Measurements from ENCODE around the gene VWA1. TPM values are rescaled to one million over a fixed set of nuclear protein-coding genes. Genes with fewer than 3 reads are reported as not detected.
A peak's percentile ranks its signal among the peaks of the same experiment; 100 is the strongest.
"Not testable (repeated sequence)": the region's sequence is repeated elsewhere in the genome, so short reads cannot be mapped to it uniquely, and the experiment has no call there.

VWA1 gene
- total RNA-seq, 2 donors from 2014 or later: 0.84 to 6.2 TPM

GRCh38 chr1:1434131-1434823 lies 1.2 kb upstream of the VWA1 start:
- ATAC-seq (replicated peaks): no peak
- Mint-ChIP-seq H3K27me3 (peaks cover 3% of the 10 kb centered on the region), H3K4me3 (peak overlapping the region; percentile 55), H3K36me3 (ENCODE audit: low read depth) (no peaks in the 10 kb centered on the region), H3K27ac (no peak overlapping the region), H3K9me3 (no peaks in the 10 kb centered on the region), H3K4me1 (no peaks in the 10 kb centered on the region)

DNA sequence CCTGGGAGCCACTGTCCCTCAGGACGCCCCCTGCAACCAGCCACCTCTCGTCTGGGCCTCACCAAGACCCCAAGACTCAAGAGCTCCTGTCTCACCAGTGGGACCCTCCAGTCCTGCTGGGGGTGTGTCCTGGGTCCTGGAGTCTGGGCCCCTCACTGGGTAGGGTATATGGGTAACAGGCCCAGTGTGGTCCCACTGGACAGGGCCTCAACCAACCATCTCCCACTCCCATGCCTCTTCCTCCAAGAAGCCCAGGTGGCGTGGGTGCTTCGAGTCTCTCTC lies 725 bp upstream of the VWA1 start:
- Mint-ChIP-seq H3K36me3 (ENCODE audit: low read depth) (no peaks in the 10 kb centered on the region), H3K4me1 (no peaks in the 10 kb centered on the region), H3K9me3 (no peaks in the 10 kb centered on the region), H3K27ac (no peak overlapping the region), H3K27me3 (peaks cover 3% of the 10 kb centered on the region), H3K4me3 (peak overlapping the region; percentile 55)
- no peak for ATAC-seq (replicated peaks)

DNA sequence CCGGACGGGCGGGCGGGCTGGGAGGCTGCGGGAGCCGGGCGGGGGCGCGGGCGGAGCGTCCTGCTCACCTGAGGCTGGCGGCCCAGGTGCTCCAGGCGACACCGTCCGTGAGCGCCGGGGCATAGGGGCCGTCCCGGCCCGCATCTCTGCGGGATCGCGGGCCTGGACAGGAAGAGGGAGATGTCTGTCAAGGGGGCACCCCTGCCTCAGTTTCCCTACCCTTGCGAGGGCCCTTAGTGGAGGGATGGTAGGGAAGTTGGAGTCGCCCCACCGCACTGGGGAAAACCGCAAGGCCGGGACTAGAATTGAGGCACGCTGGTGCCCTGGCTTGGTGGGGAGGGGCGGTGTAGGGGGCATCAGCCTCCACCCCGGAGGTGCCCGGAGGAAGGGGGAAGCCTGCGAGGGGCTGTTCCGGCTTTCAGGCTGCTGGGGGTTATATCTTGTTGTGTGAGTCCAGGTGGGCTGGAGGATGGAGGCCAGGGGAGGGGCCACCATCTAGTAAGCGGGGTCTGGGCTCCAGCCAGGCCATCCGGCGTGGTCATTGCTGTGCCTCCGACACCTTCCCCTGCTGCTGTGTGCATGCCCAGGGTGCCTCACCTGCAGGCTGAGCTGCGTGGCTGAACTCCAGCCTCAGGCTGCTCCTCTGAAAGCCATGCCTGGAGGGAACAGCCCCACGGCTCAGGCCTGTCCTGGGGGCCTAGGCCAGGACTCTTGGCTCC lies 580 bp downstream of the VWA1 start:
- Mint-ChIP-seq H3K4me3 (peak overlapping the region; percentile 46), H3K27ac (no peak overlapping the region), H3K9me3 (no peaks in the 10 kb centered on the region), H3K4me1 (no peaks in the 10 kb centered on the region), H3K36me3 (ENCODE audit: low read depth) (no peaks in the 10 kb centered on the region), H3K27me3 (peaks cover 3% of the 10 kb centered on the region)
- peak; percentile 2 for ATAC-seq (replicated peaks)

- no peak for ATAC-seq (replicated peaks)
- H3K9me3 Mint-ChIP-seq: no peaks in the 10 kb centered on the region
- H3K27ac Mint-ChIP-seq: no peak overlapping the region
- H3K4me1 Mint-ChIP-seq: no peaks in the 10 kb centered on the region
- no peaks in the 10 kb centered on the region for H3K36me3 Mint-ChIP-seq (ENCODE audit: low read depth)
- peaks cover 3% of the 10 kb centered on the region for H3K27me3 Mint-ChIP-seq
- H3K4me3 Mint-ChIP-seq: peak overlapping the region; percentile 46
These were observed 1.1 kb downstream of the VWA1 start for GRCh38 chr1:1436630-1437032.

DNA sequence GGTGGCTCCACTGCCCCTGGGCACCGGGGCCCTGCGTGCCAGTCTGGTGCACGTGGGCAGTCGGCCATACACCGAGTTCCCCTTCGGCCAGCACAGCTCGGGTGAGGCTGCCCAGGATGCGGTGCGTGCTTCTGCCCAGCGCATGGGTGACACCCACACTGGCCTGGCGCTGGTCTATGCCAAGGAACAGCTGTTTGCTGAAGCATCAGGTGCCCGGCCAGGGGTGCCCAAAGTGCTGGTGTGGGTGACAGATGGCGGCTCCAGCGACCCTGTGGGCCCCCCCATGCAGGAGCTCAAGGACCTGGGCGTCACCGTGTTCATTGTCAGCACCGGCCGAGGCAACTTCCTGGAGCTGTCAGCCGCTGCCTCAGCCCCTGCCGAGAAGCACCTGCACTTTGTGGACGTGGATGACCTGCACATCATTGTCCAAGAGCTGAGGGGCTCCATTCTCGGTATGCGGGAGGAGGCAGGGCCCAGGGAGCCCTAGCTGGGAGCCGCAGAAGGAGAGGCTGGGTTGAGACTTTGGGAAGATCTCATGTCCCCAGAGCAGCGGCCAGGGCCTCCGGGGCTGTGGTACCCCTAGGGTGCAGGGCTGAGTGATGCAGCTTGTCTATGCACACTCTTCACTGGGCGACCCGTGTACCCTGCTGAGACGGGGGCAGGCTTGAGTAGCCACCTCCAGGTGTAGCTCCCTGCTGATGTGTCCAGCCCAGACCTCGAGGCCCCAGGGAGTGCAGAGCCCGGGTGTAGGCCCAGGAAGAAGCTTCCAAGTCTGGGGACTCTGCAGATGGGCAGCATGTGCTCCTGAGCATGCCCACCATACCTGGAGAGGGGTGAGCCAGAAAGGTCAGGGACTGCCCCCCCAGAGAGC lies 1.8 kb downstream of the VWA1 start:
- H3K4me1 Mint-ChIP-seq: no peaks in the 10 kb centered on the region
- ATAC-seq (replicated peaks): no peak
- H3K27me3 Mint-ChIP-seq: peaks cover 3% of the 10 kb centered on the region
- H3K4me3 Mint-ChIP-seq: no peak overlapping the region
- H3K27ac Mint-ChIP-seq: no peak overlapping the region
- H3K9me3 Mint-ChIP-seq: no peaks in the 10 kb centered on the region
- H3K36me3 Mint-ChIP-seq (ENCODE audit: low read depth): no peaks in the 10 kb centered on the region

DNA sequence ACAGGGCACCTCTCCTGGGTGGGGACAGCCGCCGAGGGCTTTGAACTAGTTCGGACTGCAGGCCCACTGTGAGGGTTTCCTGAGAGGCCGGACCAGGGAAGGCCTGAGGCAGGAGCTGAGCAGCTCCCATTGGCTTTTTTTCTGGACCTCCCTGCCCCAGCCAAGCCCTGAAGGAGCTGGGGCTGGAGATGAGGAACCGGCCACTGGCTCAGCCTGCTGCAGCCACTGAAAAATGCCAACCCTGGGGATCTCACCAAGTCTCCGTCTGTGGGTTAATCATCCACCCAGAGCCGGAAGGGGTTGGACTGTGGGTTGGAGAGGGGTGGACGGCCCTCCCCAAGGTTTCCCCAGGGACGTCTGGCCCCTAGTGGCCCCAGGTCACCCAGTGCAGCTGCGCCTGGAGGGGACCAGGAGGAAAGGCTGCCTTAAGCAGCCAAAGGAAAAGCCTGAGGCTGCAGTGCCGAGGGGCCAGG lies 2.5 kb downstream of the VWA1 start:
- no peak overlapping the region for H3K27ac Mint-ChIP-seq
- no peak overlapping the region for H3K4me3 Mint-ChIP-seq
- ATAC-seq (replicated peaks): no peak
- H3K9me3 Mint-ChIP-seq: no peaks in the 10 kb centered on the region
- no peaks in the 10 kb centered on the region for H3K4me1 Mint-ChIP-seq
- peaks cover 3% of the 10 kb centered on the region for H3K27me3 Mint-ChIP-seq
- no peaks in the 10 kb centered on the region for H3K36me3 Mint-ChIP-seq (ENCODE audit: low read depth)

GRCh38 chr1:1438531-1439381 lies 3.3 kb downstream of the VWA1 start:
- Mint-ChIP-seq H3K36me3 (ENCODE audit: low read depth) (no peaks in the 10 kb centered on the region), H3K4me3 (no peak overlapping the region), H3K9me3 (no peaks in the 10 kb centered on the region), H3K4me1 (no peaks in the 10 kb centered on the region), H3K27me3 (peaks cover 3% of the 10 kb centered on the region), H3K27ac (no peak overlapping the region)
- no peak for ATAC-seq (replicated peaks)

- Mint-ChIP-seq H3K36me3 (ENCODE audit: low read depth) (no peaks in the 10 kb centered on the region), H3K4me1 (no peaks in the 10 kb centered on the region), H3K27me3 (peaks cover 3% of the 10 kb centered on the region), H3K9me3 (no peaks in the 10 kb centered on the region), H3K4me3 (no peak overlapping the region), H3K27ac (no peak overlapping the region)
- ATAC-seq (replicated peaks): no peak
These were observed 4.2 kb downstream of the VWA1 start for GRCh38 chr1:1439546-1440261.

GRCh38 chr1:1440262-1441001 lies 4.9 kb downstream of the VWA1 start:
- no peaks in the 10 kb centered on the region for H3K4me1 Mint-ChIP-seq
- ATAC-seq (replicated peaks): peak; percentile 20
- H3K36me3 Mint-ChIP-seq (ENCODE audit: low read depth): no peaks in the 10 kb centered on the region
- no peaks in the 10 kb centered on the region for H3K9me3 Mint-ChIP-seq
- H3K27me3 Mint-ChIP-seq: no peaks in the 10 kb centered on the region
- H3K4me3 Mint-ChIP-seq: no peak overlapping the region
- no peak overlapping the region for H3K27ac Mint-ChIP-seq

- H3K27ac Mint-ChIP-seq: no peak overlapping the region
- peak; percentile 87 for ATAC-seq (replicated peaks)
- H3K36me3 Mint-ChIP-seq (ENCODE audit: low read depth): no peaks in the 10 kb centered on the region
- no peaks in the 10 kb centered on the region for H3K4me1 Mint-ChIP-seq
- no peaks in the 10 kb centered on the region for H3K27me3 Mint-ChIP-seq
- H3K9me3 Mint-ChIP-seq: no peaks in the 10 kb centered on the region
- H3K4me3 Mint-ChIP-seq: no peak overlapping the region
These were observed 5.8 kb downstream of the VWA1 start for GRCh38 chr1:1441002-1441888.

DNA sequence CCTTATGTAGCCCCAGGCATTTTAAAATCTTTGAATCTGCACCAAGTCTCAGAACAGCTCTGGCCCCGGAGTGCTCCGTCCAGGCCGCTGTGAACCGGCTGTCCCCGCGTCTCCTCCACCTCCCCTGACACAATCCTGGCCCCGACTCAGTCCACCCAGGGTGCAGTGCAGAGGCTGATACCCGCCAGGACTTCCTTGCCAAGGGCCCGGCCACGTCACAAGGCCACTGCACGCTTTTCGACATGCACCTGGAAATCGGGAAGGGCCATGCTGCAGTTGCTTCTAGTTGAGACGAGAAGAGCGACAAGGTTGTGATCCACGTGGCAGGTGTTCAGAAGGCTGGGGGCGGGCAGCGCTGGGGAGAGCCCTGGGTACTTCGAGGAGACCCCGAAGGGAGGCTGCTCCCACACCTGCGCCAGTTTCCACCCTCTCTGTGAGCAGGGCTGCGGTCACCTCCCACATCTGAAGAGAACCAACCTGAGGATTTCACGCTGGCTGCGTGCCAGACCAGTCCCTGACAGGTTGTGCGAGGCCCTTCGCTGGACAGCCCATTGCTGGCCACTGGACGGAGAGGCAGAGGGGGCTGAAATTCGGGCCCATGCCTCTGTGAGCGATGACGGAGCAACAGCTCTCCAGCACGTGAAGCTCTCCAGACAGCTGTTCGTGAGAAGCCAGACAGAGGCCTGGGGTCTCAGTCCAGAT lies 6.7 kb downstream of the VWA1 start:
- no peaks in the 10 kb centered on the region for H3K4me1 Mint-ChIP-seq
- H3K36me3 Mint-ChIP-seq (ENCODE audit: low read depth): no peaks in the 10 kb centered on the region
- H3K27me3 Mint-ChIP-seq: no peaks in the 10 kb centered on the region
- H3K9me3 Mint-ChIP-seq: no peaks in the 10 kb centered on the region
- H3K27ac Mint-ChIP-seq: no peak overlapping the region
- H3K4me3 Mint-ChIP-seq: no peak overlapping the region
- no peak for ATAC-seq (replicated peaks)

DNA sequence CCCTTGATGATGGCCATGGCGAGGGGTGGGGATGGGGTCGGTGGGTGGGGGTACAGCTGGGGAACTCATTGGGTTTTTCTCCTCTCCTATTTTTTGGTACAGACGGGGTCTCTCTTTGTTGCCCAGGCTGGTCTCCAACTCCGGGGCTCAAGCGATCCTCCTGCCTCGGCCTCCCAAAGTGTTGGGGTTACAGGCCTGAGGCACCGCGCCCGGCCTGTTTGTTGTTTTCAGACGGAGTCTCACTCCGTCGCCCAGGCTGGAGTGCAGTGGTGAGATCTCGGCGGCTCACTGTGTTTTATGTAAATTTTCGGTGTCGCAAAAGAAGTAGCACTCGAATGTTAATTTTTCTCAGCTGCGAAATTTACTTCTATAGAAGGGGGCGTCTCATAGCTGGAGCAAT lies 11.1 kb downstream of the VWA1 start:
- not testable (repeated sequence) for ATAC-seq (replicated peaks); H3K4me3 Mint-ChIP-seq; H3K36me3 Mint-ChIP-seq (ENCODE audit: low read depth); H3K4me1 Mint-ChIP-seq; H3K9me3 Mint-ChIP-seq; H3K27me3 Mint-ChIP-seq; H3K27ac Mint-ChIP-seq
